Measurements from ENCODE around the gene DLG3.

DNA sequence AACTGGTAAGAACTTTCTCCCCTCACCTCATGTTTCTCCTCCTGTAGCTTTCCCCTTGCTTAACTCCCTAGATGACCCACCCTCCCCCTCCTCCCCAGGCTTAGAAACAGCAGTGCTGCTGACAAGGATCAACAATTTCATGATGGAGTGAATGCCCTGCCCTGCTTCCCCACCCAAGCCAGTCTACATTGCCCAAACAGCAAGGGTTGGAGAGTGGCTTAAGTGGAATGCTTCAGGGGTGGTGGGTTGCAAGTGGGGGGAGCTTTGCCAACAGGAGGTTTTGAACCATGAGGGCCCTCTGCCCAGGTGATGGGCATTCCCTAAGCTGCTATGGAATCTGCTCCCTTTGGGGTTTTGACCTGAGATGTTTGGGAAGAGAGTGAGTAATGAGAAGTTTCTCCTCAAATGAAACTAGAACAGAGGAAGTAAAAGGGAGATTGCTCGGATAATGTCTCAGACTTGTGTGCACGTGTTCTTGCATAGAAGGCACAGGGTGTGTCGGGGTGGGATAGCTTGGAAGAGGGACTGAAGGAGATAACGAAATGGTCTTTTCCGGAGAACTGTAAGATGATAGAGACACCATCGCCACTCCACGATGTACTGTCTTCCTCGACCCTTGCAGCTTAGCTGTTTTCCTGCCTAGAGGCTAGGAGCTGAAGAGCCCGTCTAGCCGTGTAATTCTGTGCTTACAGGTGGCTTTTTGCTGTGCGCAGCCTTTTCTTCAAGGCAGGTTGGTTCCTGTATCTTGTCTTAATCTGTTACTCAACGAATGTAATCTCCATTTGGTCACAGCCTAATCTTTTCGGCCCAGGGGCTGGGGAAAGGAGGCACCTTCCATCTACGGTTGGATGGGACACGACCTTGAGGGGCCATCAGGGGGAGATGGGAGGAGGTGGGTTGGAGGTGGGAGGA, 11.4 kb upstream of the DLG3 start:
- TF ChIP-seq CTCF (conservative IDR thresholded peaks at IDR 0.05; ENCODE audit: low read depth, low read length) (no peak), EZH2 (IDR thresholded peaks at IDR 0.05; ENCODE audit: low read length, unreplicated experiment) (no peak), EZH2phosphoT487 (IDR thresholded peaks at IDR 0.05; ENCODE audit: borderline replicate concordance, low read length) (no peak)

Data from PC-3 (cell line).